Germinal center (tissue), 1 donor: ENCODE results near the gene TAS2R50.
"Not testable (repeated sequence)": the region's sequence is repeated elsewhere in the genome, so short reads cannot be mapped to it uniquely, and the experiment has no call there.

ENCODE experiments used
- DNase-seq: peaks from one replicate; pipeline ENCODE4 v3.0.0; 2012; ENCODE audit warnings: mixed read lengths, low spot score

TAS2R50 gene, protein sequence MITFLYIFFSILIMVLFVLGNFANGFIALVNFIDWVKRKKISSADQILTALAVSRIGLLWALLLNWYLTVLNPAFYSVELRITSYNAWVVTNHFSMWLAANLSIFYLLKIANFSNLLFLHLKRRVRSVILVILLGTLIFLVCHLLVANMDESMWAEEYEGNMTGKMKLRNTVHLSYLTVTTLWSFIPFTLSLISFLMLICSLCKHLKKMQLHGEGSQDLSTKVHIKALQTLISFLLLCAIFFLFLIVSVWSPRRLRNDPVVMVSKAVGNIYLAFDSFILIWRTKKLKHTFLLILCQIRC

DNA sequence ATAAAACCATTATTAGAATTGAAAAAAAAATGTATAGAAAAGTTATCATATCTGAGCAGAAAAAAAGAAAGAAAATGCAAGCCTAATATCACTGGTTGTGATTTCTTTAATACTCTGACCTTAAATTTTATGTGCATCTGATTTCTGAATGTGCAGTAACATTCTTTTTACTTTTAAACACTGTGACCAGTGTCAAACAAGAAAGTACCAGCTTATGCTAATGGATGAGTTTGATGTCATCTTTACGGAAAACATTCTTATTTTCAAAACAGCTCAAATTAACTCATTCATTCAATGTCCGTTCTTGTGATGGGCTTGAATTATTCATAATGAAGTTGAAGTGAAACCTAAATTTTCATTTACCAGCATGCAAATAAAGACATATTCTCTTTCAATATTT, at the start of gene TAS2R50:
TSS of gene TAS2R50 (minus strand) at position 101 of the 400 bp plus-strand sequence. CDS start at position 49, 52 bp downstream.
- no peak for DNase-seq

DNA sequence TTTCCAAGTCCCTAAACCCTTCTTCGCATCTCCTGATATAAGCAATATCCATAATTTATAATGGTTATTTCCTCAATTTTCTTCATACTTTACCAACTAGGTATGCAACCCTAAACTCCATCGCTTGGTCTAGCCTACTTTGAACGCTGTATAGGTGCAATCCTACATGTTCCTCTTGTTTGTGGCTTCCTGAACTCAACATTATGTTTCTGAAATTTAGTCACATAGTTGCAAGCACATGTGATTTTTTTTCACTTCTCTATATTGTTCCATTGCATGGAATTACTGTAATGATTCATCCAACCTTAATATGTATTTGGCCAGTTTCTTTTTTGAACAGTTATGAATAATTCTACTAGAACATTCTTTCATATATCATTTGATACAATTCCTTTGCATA, 47.2 kb upstream of the TAS2R50 start:
- not testable (repeated sequence) for DNase-seq

DNA sequence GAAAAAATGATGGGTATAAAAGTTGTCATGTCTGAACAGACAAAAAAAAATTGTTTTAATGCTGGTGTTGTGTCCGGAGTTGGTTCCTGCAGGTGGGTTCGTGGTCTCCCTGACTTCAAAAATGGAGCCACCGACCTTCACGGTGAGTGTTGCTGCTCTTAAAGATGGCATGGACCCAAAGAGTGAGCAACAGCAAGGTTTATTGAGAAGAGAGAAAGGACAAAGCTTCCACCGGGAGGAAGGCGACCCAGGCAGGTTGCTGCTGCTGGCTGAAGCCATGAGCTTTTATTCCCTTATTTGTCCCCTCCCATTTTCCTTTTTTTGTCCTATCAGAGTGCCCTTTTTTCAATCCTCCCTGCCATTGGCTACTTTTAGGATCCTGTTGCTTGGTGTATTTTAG, 44.6 kb upstream of the TAS2R50 start, which contains the start of gene TAS2R31:
TSS of gene TAS2R31 (minus strand) at position 101 of the 400 bp plus-strand sequence. CDS start at position 29, 72 bp downstream.
- no peak for DNase-seq

DNA sequence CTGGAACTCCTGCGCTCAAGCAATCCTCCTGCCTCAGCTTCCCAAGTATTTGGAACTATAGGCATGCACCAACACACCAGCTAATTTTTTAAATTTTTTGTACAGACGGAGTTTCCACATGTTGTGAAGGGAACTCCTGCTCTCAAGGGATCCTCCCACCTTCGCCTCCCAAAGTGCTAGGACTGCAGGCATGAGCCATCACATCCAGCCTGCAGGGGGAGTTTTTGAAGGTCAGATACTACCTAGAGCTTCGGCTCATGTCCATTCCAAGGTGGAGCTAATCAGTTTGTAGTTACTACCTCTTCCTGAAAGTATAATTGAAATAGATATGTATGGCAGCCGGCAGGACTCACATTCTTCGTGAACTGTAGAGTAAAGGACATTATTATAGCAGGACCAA, 39.4 kb upstream of the TAS2R50 start:
- DNase-seq: no peak

DNA sequence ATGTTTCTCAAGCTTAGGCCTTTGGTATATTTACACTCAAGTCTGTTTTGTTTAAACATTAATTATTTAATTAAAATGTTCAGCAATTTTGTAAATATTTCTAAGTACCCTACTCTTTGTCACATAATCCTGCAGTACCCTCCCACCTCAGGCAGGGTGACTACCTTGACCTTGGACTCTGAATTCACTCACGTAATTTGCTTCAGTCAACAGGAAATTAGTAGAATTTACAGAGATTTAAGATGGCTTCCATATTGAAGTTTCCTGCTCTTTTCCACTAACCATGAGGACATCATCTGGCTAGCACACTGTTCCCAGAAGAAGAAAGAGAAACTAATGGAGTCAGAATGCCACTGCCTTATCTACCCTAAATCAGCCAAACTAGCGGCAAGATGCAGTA, 36.7 kb upstream of the TAS2R50 start:
- no peak for DNase-seq

DNA sequence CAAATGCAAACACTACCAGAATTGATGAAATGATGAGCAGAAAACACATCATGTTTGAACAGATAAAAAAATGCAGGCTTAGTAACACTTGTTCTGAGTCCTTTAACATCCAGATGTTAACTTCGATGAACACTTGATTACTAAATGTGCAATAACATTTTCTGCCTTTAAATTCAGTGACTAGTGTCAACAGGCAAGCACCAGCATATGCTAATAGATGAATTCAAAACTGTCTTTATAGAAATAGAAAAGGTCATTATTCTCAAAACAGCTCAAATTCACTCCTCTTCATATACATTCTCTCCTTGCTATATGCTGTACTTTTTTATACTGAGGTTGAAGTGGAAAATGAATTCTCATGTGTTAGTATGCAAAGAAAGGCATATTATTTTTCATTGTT, 35.8 kb upstream of the TAS2R50 start, which contains the start of gene TAS2R19:
TSS of gene TAS2R19 (minus strand) at position 101 of the 400 bp plus-strand sequence. CDS start at position 52, 49 bp downstream.
- no peak for DNase-seq

DNA sequence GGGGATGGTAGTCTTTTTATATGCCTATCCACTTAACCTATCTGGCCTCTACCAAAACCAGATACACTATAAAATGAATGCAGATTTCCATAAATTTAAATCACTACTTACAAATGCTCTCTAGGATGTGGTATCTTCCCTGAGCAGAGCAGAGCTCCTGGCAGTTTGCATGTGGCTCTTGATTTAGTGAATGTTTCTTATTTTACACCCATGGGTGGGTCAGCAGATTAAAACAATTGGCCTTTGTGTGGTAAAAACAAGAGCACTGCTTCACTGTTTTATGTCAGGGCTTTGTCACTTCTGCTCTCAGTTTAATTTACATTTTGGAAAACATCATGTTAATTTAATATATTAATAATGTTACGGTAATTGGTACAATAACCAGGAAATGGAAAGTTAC, 30.2 kb upstream of the TAS2R50 start:
- DNase-seq: no peak

DNA sequence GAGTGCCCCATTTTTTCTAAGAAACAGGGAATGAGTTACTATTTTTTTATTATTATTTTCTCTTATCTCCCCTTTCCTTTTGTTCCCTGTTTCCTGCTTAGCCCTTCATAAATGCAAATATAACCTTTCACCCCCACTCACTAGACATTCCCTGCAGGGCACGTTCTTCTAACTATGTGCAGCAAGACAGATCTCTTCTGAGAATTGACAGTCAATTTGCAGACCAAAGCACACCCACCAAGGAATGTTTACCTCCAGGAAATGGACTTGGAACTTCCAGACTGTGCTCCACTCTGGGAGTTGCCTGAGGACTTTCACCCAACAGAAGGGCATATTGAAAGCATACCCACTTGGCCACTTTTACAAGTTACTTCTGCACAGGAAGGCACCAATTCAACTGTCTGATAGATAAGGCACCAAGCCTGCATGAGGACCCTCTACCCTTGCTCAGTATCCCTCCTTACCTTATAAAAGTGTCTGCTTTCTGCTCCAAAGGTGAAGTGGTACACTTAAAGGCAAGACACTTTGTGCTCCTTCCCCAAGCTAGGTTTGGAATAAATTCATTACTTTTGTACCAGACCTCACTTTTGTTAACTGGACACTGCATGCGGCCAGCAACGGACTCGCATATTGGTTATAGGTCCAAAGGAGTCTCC, 29.2 kb upstream of the TAS2R50 start:
- DNase-seq: no peak

DNA sequence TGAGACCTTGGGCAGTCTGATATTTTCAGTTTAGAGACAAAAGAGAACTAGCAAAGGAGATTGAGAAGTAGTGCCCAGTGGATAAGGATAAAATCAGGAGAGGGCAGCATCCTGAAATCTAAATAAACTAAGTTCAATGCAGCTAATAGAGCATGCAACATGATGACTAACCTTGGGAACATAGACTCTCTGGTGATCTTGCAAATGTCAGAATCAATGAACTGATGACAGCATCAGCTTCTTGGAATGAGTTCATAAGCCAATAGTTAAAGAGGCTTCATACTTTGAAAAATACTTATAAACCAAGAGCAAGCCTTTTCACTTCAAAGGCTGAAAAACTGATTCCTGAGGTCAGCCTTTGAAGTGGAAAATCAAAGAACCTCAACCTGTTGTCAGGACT, 27.5 kb upstream of the TAS2R50 start:
- DNase-seq: no peak

DNA sequence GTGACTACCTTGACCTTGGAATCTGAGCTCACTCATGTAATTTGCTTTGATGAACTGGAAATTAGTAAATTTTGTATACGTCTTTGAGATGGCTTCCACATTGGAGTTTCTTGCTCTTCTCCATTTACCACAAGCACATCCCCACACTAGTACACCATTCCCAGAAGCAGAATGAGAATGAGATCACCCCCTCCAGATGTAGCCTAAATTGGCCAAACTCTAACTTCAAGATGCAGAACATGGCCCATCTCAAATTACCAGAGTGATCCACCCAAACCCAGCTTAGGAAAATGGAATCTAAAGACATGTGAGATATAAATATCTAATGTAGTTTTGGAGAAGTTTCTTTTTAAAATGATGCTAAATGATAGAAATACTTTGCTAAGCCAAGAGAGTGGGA, 20.9 kb upstream of the TAS2R50 start:
- DNase-seq: no peak

DNA sequence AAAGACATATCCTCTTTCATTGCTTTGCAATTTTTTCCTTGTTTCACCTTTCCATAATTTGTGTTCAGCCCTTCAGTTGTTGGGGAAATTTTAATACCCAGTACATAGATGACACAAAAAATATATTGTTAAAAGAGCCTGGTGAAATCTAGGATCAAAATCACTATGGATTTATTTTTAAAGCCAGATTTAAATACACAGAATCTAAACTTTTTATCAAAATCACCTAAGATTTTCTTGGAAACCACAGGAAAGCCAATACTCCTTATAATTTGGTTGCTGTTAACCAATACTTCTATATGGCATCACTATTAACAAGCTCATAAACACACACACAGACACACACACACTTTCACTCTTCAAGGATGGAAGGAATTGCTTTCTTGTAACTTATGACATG, 11.5 kb upstream of the TAS2R50 start, which contains the start of gene TAS2R20:
TSS of gene TAS2R20 (minus strand) at position 101 of the 400 bp plus-strand sequence. CDS start 429 bp downstream, outside the sequence.
- no peak for DNase-seq

DNA sequence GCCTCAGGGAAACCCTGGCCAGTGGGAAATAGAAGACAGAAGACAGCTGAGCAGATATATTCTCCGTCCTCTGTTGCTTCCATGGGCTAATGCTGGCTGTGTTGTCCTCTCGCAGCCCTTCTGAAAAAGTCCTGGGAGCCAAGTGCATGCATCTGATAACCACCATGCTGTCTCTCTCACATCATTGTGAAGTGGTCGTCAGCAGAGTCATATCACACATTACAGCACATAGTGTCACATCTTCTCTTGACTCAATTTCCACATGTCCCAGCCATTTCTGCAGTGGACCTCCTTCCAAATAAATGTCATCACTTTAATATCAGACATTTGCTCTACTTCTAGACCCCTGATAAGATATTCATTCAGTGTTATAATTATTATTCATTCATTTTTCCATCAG, 7.6 kb upstream of the TAS2R50 start:
- DNase-seq: no peak

DNA sequence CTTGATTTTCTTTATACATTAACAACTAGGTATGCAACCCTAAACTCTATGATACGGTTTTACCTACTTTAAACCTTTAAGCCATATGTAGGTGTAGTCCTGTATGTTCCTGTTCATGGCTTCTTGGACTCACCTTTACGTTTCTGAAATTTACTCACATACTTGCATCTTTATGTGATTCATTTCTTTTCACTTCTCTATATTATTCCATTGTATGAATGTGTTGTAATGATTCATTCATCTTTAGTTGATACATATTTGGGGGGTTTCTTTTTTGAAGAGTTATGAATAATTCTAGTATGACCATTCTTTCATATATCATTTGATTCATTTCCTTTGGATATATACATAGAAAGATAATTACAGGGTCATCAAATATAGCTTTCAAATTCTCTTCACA, 2.4 kb upstream of the TAS2R50 start:
- no peak for DNase-seq

DNA sequence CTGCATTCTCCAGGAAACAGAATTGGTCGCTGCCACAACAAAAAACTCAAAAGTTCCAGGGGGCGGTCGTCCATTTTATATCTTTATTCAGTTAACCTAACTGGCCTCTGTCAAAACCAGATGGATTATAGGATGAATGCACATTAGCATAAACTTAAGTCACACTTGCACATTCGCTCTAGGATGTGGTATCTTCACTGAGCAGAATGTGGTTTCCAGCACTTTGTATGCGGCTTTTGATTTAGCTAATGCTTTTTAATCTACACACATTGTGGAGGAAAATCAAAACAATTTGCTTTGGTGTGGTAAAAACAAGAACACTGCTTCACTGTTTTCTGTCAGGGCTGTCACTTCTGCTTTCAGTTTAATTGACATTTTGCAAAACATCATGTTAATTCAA, 4.5 kb downstream of the TAS2R50 start:
- DNase-seq: no peak

DNA sequence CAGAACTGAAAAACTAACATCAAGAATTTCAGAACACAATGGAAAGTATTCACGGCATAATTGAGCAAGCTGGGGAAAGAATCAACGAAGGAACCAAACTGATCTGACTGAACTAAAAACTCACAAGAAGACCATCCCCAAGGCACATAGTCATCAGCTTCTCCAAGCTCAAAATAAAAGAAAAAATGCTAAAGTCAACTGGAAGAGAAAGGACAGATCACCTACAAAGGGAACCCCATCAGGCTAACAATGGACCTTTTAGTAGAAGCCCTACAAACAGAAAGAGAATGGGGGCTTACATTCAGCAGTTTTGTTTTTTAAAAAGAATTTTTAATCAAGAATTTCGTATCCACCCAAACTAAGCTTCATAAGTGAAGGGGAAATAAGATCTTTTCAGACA, 11.7 kb downstream of the TAS2R50 start:
- no peak for DNase-seq

DNA sequence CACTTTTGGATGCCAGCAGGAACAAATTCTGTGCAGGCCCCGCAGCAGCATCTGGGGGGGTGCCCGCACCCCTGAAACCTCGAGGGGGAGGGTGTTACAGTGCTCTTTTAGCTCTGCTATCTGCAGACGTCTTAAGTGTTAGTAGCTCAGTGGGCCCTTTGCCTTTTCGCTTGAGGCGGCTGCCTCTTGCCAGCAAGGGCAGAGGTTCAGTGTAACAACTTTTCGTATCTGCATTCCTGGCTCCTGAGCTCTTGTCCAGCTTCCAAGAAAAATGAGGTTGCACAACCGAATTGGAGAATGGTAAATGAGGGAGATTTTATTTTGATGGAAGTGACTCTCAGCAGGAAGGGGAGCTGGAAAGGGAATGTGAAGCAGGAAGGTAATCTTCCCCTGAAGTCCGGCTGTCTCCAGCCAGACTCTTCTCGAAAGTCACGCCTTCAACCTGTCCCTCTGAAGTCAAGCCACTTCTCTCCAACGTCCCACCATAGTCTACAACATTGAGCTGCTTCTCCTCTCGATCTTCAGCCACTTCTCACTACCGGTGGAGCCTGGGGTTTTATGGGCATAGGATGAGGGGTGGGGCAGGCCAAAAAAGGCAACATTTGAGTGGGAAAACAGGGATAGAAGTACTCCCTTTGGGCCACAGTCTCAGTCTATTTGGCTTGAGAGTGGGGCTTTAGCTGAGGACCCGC, 17.8 kb downstream of the TAS2R50 start:
- DNase-seq: no peak

DNA sequence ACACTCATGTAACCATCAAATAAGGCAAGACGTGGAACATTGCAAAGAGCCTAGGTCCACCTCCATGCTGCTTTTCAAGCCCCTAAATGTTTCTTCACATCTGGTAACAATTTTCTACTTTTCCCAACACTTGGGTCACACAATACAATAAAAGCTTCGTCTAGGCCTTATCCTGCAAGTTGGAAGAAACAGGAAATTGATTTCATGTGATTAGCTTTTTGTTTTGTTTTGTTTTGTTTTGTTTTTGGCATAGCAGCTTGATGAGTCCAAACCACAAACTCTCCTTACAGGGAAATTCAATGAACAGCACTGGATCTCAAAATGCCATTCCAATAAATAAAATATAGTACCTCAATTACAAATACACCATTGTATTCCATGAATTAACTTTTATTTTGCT, 19.3 kb downstream of the TAS2R50 start:
- no peak for DNase-seq

DNA sequence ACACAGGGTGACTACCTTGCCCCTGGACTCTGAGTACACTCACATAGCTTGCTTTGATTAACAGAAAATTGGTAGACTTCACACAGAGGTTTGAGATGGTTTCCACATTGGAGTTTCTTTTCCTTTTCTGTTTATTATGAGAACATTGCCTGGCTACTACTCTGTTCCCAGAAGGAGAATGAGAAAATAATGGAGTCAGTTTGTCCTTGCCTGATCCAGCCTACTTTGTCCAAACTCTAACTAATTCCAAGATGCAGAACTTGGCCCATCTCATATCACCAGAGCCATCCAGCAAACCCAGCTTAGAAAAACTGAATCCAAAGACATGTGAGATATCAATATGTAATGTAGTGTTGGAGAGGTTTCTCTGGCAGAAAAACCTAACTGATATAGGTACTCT, 20.4 kb downstream of the TAS2R50 start:
- no peak for DNase-seq

DNA sequence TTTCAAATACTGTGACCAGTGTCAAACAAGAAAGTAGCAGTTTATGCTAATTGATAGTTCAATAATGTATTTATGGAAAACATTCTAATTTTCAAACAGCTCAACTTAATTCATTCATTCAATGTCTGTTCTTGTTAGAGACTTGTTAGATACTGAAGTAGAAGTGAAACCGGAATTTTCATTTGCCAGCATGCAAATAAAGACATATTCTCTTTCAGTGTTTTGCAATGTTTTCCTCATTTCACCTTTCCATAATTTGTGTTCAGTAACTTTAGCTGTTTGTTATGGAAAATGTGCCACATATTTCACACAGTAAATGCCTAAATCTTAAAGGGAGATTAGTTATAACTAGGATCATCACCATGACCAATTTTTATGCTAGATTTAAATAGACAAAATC, 21.2 kb downstream of the TAS2R50 start:
- DNase-seq: no peak

DNA sequence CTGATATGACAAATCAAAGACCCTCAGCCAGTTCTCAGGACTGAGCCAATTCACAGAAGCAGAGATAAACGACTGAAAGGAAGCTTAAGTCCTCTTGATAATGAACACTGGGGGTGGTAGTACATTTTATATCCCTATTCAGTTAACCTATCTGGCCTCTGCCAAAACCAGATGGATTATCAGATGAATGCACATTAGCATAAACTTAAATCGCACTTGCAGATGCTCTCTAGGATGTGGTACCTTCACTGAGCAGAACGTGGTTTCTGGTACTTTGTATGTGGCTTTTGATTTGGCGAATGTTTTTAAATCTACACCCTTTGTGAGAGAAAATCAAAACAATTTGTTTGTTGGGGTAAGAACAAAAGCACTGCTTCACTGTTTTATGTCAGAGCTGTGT, 26.5 kb downstream of the TAS2R50 start:
- no peak for DNase-seq

DNA sequence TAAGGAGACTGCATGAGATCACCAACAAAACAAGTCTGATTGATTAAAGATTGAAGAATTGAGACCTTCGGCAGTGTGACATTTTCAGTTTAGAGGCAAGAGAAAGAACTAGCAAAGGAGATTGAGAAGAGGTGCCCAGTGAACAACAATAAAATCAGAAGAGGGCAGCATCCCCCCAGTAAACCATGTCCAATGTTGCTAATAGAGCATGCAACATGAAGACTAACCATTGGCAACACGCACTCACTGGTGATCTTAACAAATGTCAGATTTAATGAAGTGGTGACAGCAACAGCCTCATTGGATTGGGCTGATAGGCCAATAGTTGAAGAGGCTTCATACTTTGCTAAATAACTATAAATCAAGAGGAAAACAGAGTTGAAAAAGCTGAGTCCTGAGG, 26.9 kb downstream of the TAS2R50 start:
- DNase-seq: no peak

DNA sequence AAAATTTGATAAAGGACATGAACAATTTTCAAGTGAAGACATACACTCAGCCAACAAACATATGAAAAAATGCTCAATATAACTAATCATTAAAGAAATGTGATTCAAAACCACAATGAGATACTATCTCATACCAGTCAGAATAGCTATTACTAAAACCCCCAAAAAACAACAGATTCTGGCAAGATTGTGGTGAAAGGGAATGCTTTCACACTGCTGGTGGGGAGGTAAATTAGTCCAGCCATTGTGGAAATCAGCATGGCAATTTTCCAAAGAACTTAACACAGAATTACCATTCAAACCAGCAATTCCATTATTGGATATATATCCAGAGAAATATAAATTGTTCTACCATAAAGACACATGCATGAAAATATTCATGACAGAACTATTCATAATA, 29.0 kb downstream of the TAS2R50 start:
- no peak for DNase-seq

DNA sequence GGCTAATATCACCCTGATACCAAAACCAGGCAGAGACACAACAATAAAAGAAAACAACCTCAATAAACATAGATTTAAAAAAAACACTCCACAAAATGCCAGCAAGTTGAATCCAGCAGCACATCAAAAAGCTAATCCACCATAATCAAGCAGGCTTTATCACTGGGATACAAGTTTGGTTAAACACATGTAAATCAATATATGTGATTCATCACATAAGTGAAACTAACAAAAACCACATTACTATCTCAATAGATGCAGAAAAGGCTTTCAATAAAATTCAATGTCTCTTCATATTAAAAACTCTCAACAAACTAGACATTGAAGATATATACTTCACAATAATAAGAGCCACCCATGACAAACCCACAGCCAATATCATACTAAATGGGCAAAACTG, 30.6 kb downstream of the TAS2R50 start:
- DNase-seq: no peak
